HS-27A (cell line): ENCODE results near the gene ZNF365.

Source experiments
- DNase-seq: peaks from one replicate; pipeline ENCODE4 v3.0.0-alpha.2; 2012; ENCODE audit warnings: low read depth, missing footprints

The ZNF365 gene

GRCh38 chr10:62422068-62422590 lies 48.0 kb downstream of the ZNF365 start:
- peak; percentile 75 for DNase-seq

DNA sequence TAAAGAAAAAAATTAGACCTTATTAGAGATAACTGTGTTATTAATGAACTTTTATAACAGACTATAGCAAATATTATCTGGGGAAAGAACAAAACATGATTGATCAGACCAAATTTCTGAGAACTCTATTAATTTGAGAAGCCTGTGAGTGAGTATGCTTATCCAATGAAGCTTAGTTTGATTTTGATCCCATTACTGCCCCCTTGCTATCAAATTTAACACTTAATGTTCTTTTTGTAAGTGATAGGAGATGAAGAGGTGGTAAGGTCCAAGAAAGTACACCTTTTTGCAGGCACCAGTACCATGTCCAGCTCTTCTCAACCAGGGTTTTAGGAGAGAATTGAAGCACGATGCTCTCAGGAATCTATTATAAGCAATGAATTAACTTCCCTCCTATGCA lies 49.9 kb downstream of the ZNF365 start:
- no peak for DNase-seq

GRCh38 chr10:62426086-62426485 lies 51.9 kb downstream of the ZNF365 start:
- DNase-seq = no peak

DNA sequence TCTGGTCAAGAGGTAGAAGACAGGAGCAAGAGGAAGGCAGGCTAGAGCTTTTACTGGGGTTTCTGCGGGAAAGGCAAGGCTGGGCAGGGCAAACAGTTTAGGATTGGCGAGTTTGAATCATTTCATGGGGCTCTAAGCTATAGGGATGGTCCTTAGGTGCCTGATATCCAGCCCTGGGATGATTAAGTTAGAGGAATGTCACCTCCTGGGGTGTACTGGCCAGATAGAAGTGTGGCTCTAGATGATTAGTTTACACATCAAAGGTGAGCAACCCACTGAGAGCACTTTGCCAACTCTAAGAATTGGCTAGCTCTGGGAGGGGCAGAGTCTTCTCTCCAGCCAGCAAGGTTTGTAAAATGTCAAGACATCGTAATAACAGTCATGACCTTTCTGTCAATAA lies 52.4 kb downstream of the ZNF365 start:
- no peak for DNase-seq

DNA sequence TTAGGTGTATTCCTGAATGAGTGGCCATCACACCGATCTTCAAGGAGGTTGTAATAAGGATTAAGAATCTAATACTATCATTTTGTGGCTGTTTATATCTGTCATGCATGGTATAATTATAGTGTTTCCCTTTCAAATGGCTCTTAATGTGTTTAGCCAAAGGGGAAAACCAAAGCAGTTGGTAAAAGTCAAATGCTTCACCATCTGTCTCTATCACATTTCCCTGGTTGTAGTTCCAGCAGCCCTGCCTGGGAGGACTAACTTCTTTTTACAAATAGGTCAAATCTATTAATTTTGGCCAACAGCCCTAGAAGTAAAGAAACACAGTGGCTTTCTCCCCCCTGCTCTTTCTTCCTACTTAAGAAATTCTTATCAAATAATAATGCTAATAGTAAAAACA lies 56.7 kb downstream of the ZNF365 start:
- DNase-seq = no peak

GRCh38 chr10:62433181-62433692 lies 59.1 kb downstream of the ZNF365 start:
- peak; percentile 59 for DNase-seq

- no peak for DNase-seq
Observed at GRCh38 chr10:62433901-62434300, 59.7 kb downstream of the ZNF365 start.

DNA sequence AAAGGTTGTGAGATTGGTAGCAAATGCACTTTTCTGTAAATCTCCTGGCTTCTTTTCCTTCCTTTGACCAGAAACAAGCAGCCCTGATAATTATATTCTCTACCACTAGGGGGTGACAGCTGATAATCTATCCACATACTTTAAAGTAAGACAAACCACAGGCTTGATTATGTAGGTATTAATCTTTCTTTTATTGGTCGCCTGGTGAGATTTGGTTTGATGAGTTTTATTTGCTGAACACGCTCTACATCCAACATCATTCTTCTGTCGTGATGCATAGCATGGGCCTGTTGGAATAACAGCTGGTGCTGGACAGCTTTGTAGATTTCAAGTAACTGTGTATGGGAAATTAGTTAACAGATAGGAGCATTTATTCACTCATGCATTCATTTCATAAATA lies 63.5 kb downstream of the ZNF365 start:
- DNase-seq = no peak

- DNase-seq = no peak
Observed at GRCh38 chr10:62442006-62442405, 67.8 kb downstream of the ZNF365 start.

GRCh38 chr10:62442894-62443669 lies 68.9 kb downstream of the ZNF365 start:
- no peak for DNase-seq

DNA sequence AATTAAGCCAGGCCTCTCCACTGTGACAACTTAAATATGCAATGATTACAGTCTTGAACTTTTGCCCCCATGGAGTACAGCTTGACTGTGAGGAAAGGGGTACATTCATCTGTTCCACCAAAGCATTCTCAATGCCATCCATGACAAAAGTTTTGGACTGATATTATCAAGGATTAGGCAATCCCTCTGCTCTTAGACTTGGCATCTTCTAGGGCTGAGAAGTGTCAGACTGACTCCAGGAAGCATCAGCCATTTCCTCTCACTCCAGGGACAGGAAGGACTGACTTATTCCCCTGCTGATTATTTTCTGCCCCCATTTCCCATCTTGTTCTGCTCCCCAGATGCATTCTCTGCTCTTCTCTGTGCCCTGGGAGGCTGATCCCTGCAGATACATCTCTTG lies 69.7 kb downstream of the ZNF365 start:
- no peak for DNase-seq

GRCh38 chr10:62446627-62447026 lies 72.5 kb downstream of the ZNF365 start:
- DNase-seq = no peak

GRCh38 chr10:62450912-62451610 lies 76.9 kb downstream of the ZNF365 start:
- no peak for DNase-seq

DNA sequence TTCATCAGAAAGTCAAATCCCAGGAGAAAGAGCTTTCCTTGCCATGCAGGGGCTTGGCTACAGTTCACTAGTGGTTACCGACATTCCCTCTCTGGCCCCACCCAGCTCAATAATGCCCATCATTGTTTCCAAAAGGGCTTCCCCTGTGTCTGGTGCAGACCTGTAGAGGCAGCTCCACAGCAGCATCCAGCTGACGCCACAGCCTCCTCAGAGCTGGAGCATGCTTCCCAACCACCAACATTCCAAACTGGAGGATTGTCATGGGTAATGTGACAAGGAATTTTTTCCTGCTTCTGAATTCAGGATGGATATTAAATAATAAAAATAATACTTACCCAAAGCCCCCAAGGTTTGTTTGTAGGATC lies 77.4 kb downstream of the ZNF365 start:
- no peak for DNase-seq
